Measurements from ENCODE around the gene GPR4.
"Not testable (repeated sequence)": the region's sequence is repeated elsewhere in the genome, so short reads cannot be mapped to it uniquely, and the experiment has no call there.

The GPR4 gene

DNA sequence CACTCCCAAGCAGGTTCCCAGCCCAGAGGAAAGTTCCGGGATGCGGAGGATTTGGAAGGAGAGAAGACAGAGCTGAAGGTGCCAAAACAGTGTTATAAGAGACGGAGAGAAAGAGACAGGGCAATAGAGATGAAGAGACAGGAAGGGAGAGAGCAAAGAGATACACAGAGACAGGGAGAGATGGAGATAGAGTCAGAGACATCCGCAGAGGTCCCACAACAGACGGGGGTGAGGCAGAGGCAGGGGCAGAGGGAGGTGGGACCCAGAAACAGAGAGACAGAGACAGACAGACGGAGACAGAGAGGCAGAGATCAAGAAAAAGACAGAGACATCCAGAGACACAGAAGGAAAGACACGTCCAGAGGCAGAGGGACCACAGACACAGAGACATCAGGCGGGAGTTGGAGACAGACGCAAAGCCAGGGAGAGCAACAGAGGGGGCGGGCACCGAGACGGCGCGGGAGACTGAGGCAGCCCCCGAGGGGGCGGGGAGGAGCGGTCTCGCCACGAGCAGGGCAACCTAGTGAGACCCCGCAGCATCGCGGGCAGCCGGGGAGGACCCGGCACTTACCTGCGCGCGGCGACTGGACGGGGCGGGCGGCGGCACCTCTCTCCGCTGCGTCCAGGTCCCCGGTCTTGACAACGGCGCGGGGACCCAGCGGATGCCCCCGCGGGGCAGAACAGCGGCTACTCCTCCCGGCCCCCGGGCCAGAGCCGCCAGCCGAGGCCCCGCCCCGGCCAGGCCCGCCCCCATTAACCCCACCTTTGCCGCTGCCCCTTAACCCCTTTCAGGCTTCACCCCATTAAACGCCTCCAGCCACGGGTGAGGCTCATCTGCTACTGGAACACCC, at the start of gene GPR4:
TSS of gene GPR4 (minus strand) at position 689 of the 851 bp plus-strand sequence. CDS start 10,346 bp downstream, outside the sequence.
- DNase-seq (ENCODE audit: low read depth), result no peak

DNA sequence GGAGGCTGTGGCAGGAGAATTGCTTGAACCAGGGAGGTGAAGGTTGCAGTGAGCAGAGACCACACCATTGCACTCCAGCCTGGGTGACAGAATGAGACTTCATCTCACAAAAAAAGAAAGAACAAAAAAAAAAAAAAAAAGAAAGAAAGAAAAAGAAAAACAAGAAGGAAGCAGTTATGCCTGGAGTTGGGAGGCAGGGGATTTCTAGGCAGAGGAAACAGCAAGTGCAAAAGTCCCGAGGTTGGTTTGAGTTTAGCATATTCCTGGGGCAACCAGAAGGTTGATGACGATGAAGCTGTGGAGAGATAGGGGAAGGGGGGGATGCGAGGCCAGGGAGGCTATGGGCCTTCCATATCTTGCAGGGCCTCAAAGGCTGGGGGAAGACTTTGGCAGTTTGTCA, 48.7 kb upstream of the GPR4 start:
- no peak for DNase-seq (ENCODE audit: low read depth)

DNA sequence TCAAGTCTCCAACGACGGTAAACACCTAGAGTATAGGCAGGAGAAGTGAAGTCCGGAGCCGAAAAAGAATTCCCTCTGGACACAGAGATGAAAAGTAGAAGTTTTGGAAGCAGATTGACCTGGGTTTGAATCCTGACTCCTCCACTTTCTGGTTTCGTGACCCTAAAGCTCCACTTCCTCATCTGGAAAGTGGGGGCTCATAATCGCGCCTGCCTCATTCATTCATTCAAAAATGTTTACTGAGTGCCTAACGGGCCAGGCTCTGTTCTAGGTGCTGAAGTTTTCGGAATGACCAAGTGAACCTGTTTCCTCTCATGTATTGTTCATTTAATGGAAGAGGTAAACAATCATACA, 44.3 kb upstream of the GPR4 start:
- DNase-seq (ENCODE audit: low read depth), result no peak

DNA sequence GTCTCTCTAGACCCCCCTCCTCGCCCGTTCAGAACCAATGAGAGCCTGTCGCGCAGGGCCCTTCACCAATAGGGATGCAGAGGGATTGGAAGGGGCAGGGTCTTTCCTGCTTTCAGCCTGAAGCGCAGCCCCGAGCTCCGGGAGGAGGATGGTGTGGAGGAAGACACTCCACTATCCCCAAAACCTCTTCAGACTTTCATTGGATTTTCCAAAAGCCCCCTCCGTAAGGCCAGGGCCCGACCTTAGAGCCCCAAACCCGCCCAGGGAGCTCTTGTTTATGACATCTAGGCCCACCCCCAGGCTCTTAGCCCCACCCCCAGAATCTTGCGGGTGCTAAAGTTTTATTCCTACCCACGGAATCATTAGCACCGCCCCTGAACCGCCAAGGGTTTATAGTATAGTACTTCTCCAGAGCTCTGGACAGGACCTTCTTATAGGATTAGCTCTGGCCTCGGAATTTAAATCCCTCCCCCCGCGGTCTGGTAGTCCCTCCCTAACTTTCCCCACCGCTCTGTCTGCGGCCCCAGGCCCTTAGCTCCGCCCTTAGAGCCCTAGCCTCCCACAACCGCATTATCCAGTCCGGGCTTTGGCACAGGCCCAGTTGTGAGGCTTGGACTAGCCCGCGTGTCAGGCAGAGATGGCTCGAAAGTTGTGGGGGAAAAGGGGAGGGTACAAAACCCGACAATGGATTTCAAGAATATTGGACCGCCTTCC, 43.8 kb upstream of the GPR4 start:
- peak; percentile 58 for DNase-seq (ENCODE audit: low read depth)

DNA sequence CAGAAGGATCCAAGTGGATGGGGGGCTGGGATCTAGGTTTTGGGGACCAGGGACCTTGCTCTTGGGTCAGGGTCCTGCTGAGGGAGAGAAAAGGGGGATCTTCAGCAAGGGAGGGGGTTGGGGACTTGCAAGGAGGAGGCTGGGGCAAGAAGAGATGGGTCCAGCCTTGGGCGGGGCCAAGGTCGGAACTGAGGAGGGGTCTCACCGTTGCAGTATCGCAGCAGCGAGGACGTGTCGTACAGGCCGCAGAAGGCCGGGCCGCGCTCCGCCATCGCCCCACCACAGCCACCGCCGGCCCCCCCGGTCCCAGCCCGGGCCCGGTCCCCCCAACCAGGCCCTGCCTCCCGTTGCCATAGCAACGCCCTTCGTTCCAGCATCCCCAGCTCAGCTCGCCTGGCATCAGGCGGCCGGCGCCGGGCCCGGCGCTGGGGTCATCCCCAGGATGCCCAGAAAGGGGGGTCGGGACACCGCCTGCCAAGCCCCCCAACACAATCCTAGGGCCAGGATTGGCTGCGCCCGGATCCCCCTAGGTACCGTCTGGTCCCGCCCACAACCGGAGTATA, 43.1 kb upstream of the GPR4 start:
- DNase-seq (ENCODE audit: low read depth), result no peak

DNA sequence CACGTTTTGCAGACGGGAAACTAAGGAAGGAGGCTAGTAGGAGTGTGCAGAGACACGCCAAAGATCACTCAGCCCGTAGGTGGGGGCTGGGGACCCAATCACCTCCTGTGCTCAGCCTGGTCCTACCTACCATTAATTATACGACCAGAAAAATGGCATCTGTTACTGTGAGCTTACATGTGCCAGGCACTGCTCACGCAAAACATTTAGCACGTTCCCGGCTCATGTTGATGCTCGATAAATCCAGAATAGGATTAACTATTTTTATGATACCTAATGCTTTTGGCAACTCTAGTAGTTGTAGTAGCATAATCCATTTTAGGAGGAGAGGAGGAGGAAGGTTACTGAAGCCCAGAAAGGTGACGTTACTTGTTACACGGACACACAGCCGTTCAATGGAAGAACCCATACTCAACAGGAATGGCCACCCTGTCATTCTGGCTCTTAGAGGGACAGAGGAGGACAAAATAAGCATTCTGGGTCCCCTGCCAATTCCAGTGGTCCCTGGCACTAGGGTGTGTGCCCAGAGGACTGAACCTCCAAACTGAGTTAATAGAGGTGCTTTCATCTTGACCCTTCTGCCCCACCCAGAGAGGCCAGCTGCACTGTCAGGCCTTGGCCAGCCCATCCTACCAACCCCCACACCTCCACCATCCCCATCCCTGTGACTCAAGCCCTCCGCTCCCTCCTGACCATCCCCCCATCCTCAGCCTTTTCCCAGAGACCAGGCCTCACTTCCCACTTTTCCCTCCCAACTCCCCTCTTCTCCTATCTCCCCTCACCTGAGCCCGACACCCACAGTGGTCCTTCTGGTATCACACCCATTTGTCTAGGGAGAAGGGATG, 42.1 kb upstream of the GPR4 start:
- no peak for DNase-seq (ENCODE audit: low read depth)

DNA sequence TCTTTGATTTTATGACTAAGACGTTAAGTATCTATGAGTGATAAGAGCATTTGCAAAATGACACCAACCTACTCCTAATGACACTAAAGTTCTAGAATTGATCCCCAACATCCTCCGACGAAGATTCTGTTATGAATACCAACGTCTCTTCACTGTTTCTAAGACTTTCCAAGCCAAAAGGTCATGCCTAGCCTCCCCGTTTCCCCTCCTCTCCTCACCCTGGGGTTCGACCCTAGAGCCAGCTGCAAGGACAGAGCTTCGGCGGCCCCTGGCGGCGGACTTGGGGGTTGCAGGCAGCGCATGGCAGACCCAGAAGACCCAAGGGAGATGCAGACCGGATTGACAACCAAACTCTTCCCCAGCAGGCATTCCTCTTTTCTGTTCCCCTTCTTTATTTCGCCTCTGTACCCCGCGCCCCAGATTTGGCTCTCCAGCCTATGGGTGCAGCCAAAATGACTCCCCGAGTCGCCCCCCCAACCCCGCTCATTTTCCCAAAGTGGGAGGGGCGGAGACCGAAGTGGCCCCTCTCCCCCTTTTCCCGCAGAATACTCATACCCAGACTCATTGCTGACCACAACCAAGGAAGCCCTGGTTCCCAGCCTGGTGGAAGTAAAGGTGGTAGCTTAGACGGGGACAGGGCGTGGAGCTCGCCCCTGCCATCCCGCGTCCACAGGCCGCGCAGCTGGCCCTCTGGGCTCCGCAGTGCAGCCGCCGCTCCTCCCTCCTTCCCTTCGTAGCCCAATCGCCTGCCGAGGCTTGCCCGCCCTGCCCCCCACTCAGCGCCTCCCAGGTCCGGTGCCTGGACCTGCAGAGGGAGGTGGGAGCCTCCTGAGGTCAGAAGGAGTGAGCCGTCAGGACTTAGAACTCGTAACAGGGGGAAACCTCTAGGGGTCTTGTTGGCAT, 41.3 kb upstream of the GPR4 start:
- peak; percentile 87 for DNase-seq (ENCODE audit: low read depth)

DNA sequence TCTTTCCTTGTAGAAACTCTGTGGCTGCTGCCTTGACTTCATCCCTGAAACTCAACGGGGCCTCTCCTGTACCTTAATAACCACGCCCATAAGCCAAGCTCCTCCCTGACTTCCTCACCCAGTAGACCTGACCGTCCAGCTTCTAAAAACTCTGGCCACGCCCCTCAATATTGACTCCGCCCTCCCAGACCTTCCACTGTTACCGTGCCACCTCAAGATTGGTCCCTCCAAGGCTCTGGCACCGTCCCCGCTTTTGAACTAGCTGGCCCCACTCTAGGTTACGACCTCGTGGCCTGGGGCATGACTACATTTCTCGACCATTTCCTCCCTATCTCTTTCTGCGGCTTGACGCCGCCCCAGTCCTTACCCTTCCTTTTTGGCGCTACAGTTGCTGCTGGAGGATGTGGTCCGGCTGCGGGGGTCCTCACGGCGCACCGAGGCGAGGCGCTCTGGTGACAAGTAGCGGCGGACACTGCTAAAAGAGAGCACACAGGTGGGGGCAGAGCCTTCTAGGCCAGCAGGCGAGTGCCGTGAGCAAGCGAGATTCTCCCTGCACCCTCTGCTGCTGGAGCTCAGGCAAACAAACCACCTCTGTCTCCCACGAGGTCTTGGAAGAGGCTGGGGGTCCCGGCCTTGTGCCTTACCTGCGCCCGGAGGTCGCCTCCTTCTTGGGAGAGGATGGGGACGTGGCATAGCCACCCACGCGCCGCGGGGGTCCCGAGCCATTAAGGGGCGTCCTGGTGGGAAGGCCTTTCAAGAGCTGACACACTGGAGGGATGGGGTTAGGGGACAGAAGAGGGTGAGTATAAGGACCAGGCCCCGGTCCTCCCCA, 39.5 kb upstream of the GPR4 start:
- peak; percentile 30 for DNase-seq (ENCODE audit: low read depth)

DNA sequence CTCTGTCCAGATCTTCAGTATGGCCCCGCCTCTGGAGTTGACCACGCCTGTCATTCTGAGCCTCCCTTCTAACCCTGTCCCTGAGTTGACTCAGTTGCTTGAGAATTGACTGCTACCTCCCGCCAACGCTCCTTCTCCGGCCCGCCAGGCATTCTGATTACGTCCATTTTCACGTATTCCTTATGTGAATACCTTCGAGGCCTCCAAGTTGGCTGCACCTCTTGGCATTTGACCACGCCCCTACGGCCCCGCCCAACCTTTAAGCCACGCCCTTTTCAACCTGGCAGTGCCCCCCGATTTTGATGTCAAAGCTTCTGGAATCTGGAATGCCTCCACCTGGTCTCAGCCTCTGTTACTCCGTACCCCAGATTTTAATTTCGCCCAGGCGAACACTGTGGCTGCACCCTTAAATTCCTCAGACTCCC, 38.8 kb upstream of the GPR4 start:
- DNase-seq (ENCODE audit: low read depth), result no peak

DNA sequence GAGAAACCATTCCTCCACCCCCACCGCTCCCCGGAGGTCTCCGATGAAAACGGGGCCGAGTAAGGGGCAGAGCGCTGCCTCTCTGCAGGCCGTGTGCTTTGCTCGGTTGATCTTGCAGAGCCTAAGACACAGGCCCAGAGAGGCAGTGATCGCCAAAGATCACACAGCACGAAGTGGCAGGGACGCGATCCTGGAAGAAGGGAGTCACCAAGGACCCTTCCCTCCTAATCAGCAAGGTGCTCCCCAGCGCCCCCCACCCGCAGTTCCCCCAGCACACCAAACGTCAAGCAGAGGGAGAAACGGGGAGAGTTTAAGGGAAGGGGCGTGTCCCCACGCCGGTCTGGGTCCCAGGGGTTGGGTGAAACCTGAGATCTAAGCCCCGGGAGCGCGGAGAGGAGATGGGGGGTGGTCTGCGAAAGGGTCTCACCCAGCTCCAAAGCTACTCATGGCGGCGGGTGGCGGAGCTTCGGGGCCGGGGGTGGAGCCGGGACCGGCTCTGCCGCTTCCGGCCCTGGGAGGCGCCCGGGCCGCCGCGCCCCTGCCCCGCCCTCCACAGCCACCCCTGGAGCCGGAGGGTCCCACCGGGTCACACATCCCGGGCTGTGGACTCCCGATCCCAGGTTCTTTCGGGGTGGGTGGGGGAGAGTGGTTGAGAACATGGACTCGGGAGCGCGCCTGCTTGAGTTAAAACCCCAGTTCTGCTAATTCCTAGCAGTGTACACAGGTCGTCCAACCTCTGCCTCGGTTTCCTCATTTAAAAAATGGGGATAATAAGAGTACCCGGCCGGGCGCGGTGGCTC, 37.1 kb upstream of the GPR4 start, which contains the start of gene EML2:
TSS of gene EML2 (minus strand) at position 468 of the 800 bp plus-strand sequence. CDS start at position 447, 21 bp downstream.
- peak; percentile 42 for DNase-seq (ENCODE audit: low read depth)

DNA sequence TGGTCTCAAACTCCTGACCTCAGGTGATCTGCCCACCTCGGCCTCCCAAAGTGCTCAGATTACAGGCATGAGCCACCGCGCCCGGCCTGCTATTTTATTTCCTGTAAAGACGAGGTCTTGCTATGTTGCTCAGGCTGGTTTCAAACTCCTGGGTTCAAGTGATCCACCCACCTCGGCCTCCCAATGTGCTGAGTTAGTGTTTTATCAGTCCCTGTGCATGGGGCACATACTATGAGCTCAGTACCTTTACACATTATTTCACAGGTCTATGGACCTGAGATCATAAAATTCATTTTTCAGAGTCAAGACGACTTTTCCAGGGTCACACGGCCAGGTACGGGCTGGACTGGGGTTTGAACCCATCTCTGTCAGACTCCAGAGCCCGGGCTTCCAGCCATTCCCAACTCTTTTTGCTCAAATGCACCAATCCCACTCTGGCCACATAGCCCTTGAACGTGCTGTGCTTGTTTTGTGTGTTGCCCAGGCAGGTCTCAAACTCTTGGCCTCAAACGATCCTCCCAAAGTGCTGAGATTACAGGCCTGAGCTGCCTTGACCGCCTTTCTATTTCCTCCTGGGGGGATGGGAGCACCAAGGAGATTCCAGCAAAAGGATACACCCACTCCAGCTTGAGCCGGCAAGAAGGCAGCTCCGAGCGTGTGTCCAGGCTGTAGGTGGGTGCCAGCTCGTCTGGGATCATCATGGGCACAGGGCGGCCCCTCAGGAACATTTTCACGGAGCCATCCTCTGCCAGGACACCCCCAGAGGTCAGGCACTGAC, 36.1 kb upstream of the GPR4 start:
- no peak for DNase-seq (ENCODE audit: low read depth)

DNA sequence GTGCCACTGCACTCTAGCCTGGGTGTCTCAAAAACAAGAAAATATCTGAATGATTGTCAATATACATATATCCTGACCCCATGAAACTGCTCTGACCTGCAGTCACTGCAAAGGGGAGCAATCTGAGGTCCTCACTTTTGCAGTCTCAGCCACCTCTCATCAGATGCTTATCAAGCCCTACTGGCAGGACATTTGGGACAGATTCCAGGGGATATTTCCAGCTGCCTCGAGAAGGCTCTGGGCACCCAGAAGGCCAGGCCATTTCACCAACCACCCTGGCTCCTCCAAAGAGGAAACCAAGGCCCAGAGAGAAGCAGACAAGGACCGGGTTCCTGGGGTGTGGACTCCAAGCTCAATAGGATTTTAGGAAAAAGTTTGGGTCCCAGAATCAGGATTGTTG, 34.9 kb upstream of the GPR4 start:
- no peak for DNase-seq (ENCODE audit: low read depth)

DNA sequence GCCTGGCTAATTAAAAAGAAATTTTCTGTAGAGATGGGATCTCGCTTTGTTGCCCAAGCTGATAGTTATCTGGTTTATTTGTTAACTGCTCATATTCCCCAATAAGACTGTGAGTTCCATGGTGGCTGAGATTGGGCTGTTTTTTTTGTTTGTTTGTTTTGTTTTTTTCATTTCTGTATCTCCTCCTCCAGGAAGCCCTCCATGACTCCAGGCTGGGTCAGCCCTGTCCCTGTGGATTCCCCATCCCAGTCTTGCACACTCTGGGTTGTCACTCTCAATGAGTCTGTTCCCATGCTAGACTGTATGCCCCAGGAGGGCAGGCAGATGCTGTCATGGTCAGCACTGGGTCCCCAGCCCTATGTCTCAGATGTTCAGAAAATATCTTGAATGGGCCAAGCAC, 34.3 kb upstream of the GPR4 start:
- DNase-seq (ENCODE audit: low read depth), result no peak

DNA sequence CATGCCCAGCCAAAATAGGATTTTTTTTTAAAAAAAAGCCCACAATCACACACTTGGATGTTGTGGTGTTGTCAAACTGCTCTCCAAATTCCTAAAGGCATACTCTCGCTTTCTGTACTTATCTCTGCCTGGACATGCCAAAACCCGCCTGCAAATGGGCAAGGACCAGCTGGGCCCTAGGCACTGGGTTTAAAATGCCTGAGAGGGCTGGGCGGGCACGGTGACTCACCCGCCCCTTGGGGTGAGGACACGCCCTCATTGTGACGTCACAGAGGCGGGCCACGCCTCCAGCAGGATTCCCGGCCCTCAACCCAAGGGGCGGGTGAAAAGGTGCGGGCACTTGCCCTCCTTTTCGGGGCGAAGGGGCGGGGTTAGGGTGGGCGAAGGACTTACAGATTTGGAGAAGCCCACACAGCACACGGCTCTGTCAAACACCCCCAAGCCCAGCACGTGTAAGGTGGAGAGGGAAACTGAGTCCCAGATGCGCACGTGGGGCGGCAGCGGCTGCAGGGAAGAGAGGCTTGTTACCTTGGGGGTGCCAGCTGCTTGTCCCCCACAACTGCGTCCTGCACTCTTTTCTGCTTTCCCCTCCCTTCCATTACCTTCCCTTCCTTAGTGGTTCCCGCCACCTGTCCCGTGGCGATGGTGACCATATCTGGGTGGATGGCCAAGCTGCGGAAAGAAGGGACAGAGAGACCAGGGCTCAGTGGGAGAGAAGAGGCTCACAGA, 30.6 kb upstream of the GPR4 start:
- DNase-seq (ENCODE audit: low read depth), result no peak

DNA sequence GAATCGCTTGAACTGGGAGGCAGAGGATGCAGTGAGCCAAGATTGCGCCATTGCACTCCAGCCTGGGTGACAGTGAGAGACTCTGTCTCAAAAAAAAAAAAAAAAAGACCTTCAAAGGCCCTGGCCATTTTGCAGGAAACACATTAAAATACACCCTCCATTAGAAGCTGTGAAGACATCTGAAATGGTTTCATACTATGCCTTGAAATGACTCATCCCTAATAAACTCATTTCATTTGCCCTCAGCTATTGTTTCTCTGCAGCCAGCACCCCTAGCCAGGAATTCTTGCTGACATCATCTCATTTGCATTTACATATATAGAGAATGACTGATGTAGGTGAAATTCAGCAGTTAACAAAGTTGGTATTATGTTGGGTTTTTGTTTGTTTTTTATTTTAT, 28.5 kb upstream of the GPR4 start:
- no peak for DNase-seq (ENCODE audit: low read depth)

DNA sequence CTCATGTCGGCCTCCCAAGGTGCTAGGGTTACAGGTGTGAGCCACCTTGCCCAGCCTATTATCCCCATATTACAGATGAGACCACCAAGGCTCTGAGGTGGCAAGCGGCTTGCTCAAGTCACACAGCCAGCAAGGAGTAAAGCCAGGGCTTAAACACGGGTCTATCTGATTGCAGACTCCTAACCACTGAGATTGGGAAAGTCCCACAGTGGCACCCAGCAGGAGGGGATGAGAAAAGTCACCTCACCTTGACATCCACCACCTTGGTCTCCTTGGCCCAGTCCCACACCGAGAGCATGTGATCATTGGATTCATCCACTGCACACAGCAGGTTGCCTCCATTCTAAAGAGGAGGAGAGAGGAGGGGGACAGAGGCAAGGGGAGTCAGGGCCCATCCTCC, 27.7 kb upstream of the GPR4 start:
- no peak for DNase-seq (ENCODE audit: low read depth)

DNA sequence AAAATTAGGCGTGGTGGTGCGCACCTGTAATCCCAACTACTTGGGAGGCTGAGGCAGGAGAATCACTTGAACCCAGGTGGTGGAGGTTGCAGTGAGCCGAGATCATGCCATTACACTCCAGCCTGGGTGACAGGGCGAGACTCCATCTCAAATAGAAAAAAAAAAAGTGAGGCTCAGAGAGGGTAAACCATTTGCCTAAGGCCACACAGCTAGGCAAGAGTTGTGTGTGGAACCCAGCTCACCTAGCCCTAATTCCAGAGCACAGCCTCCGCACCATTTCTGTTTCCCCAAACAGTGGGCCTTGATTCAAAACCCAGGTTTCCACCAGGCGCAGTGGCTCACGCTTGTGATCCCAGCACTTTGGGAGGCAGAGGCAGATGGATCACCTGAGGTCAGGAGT, 26.2 kb upstream of the GPR4 start:
- DNase-seq (ENCODE audit: low read depth), result not testable (repeated sequence)

DNA sequence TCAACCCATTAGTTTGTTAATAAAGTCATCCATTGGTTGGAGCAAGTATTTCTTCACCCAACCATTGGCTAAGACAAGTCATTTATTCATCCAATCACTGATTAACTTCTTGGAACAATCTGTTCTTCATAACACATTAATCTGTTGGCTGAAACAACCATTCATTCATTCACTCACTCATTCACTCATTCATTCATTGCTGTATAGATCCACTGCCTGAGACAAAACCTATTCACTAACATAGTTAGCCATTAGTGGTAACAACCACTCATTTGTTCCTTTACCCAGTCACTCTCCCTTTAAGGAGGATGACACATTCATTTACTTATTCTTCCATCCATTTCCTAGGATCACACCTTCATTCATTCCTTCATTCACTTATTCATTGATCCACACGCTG, 22.0 kb upstream of the GPR4 start:
- no peak for DNase-seq (ENCODE audit: low read depth)
